ENCODE data around the gene TEX51. TPM values are rescaled to one million over a fixed set of nuclear protein-coding genes. Genes with fewer than 3 reads are reported as not detected.

TEX51 gene
- polyA plus RNA-seq, 1 donor: not detected

DNA sequence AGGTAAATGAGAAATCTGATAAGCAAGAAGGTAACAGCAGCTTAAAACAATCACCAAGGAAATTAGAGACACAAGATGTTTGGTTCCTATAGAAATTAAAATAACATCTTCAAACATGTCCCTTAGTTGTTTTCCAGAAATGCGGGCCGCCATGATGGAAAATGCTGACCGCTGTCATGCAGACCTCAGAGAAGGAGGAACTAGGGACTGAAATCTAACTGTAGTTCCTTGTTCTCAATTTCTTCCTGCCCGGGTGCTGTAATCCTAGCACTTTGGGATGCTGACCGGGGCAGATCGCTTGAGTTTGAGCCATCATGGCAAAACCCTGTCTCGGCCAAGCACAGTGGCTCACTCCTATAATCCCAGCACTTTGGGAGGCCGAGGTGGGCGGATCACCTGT is 51.1 kb downstream of the TEX51 start:
- WGBS (ENCODE audit: insufficient coverage, low lambda C conversion rate): no CpG with 5 or more reads among the region's 9 CpGs
- Histone ChIP-seq H3K4me3 (ENCODE audit: low read length) (no peak overlapping the region), H3K9me3 (ENCODE audit: control insufficient read depth, low read depth, low read length) (no peaks in the 10 kb centered on the region), H3K27ac (ENCODE audit: low read length) (no peak overlapping the region), H3K4me1 (ENCODE audit: control insufficient read depth, insufficient read depth, low read length) (peaks cover 8% of the 10 kb centered on the region), H3K27me3 (ENCODE audit: control insufficient read depth, insufficient read depth, low read length) (no peaks in the 10 kb centered on the region), H3K36me3 (ENCODE audit: control insufficient read depth, insufficient read depth, low read length) (no peaks in the 10 kb centered on the region)
- DNase-seq: no peak

DNA sequence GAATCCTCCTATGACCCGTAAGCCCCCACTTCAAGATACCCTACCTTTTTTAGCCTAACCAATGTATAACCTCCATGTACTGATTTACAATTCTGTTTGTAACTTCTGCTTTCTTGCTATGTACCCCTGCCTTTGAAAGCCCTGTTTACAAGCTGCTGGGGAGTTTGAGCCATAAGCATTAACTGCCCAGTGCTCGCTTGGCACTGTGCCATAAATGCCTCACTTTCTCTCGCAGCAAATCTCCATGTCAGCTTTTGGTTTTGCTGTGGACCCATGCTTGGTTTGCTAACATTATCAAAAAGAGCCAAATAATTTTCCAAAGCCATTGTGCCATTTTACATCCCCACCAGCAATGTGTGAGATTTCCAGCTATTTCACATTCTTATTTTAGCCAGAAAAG is 51.8 kb downstream of the TEX51 start:
- DNase-seq: no peak
- Histone ChIP-seq H3K9me3 (ENCODE audit: control insufficient read depth, low read depth, low read length) (no peaks in the 10 kb centered on the region), H3K4me1 (ENCODE audit: control insufficient read depth, insufficient read depth, low read length) (peaks cover 8% of the 10 kb centered on the region), H3K4me3 (ENCODE audit: low read length) (no peak overlapping the region), H3K27ac (ENCODE audit: low read length) (no peak overlapping the region), H3K27me3 (ENCODE audit: control insufficient read depth, insufficient read depth, low read length) (no peaks in the 10 kb centered on the region), H3K36me3 (ENCODE audit: control insufficient read depth, insufficient read depth, low read length) (no peaks in the 10 kb centered on the region)
- WGBS (ENCODE audit: insufficient coverage, low lambda C conversion rate): no CpG with 5 or more reads among the region's 3 CpGs

Other genes with a start within 250 kb of the TEX51 start
- gene GYPC, start 242.7 kb upstream of the TEX51 start, polyA plus RNA-seq: 26.7 TPM
- 50.0 TPM for gene BIN1, start 208.3 kb downstream of the TEX51 start, polyA plus RNA-seq

Data from large intestine (tissue), 3 donors.